K562 (cell line): ENCODE data around the gene PNPLA7. TPM values are rescaled to one million over a fixed set of nuclear protein-coding genes. Genes with fewer than 3 reads are reported as not detected.

Experiments
- BCOR ChIP-seq: fragments of 450-650 bp; IDR thresholded peaks from 2 replicates; pipeline ENCODE4 v1.6.1; 2016
- BHLHE40 ChIP-seq: IDR thresholded peaks from 2 replicates; pipeline ENCODE4 v1.6.1; 2011; ENCODE audit warnings: low read length, improper control_type of control experiment
- BRD9 ChIP-seq: fragments of 450-650 bp; IDR thresholded peaks from 2 replicates; pipeline ENCODE4 v1.6.1; 2018; ENCODE audit warnings: low read depth; ENCODE audit not compliant: partially characterized antibody
- CTBP1 ChIP-seq: fragments of 450-650 bp; IDR thresholded peaks from 2 replicates; pipeline ENCODE4 v1.6.1; 2016; ENCODE audit warnings: borderline replicate concordance
- E2F3 ChIP-seq: fragments of 250-450 bp; sonication (Bioruptor Pico); IDR thresholded peaks from 2 replicates; pipeline ENCODE4 v1.4.0; 2020; ENCODE audit warnings: mild to moderate bottlenecking
- ELF4 ChIP-seq: fragments of 450-650 bp; formaldehyde crosslinking; IDR thresholded peaks from 2 replicates; pipeline ENCODE4 v1.4.0; 2022; ENCODE audit warnings: missing genetic modification characterization
- EP300 ChIP-seq: IDR thresholded peaks from 2 replicates; pipeline ENCODE4 v1.6.1; 2012; ENCODE audit warnings: low read length, improper control_type of control experiment
- ERF ChIP-seq: fragments of 450-650 bp; formaldehyde crosslinking; IDR thresholded peaks from 2 replicates; pipeline ENCODE4 v1.4.0; 2020; ENCODE audit warnings: mild to moderate bottlenecking, mixed read lengths
- ESRRA ChIP-seq: fragments of 450-650 bp; IDR thresholded peaks from 2 replicates; pipeline ENCODE4 v1.6.1; 2014; ENCODE audit warnings: low read depth, mild to moderate bottlenecking, moderate library complexity, borderline replicate concordance
- HLTF ChIP-seq: fragments of 450-650 bp; IDR thresholded peaks from 2 replicates; pipeline ENCODE4 v1.6.1; 2016
- MYC ChIP-seq, 2 experiments: fragments of 250-450 bp in 1 of 2; sonication (Bioruptor Pico) in 1 of 2; IDR thresholded peaks; 2 replicates each; pipeline versions ENCODE4 v1.5.1 to v1.6.1; 2012 to 2021; ENCODE audit warnings: low read depth in 2 of 2, borderline replicate concordance in 1 of 2, improper control_type of control experiment in 1 of 2, low read length in 1 of 2, mild to moderate bottlenecking in 1 of 2, moderate library complexity in 1 of 2
- NRF1 ChIP-seq, 2 experiments: fragments of 450-650 bp; IDR thresholded peaks in 1 of 2; conservative IDR thresholded peaks in 1 of 2; 2 replicates each; pipeline ENCODE4 v1.6.1; 2014; ENCODE audit warnings: mild to moderate bottlenecking in 2 of 2
- SRSF7 ChIP-seq: fragments of 200-400 bp; formaldehyde crosslinking; optimal IDR thresholded peaks from 2 replicates; pipeline ENCODE3; 2017; ENCODE audit warnings: mild to moderate bottlenecking, low read depth, low read length
- TBP ChIP-seq: optimal IDR thresholded peaks from 2 replicates; pipeline ENCODE3; 2011; ENCODE audit warnings: low read depth, low read length, improper control_type of control experiment
- TGIF2 ChIP-seq: sonication (generic); formaldehyde crosslinking; IDR thresholded peaks from 2 replicates; pipeline ENCODE4 v1.8.1; 2022; ENCODE audit warnings: mild to moderate bottlenecking, missing genetic modification reagents, moderate library complexity
- ZNF395 ChIP-seq: fragments of 200-800 bp; sonication (Bioruptor generic); IDR thresholded peaks from 2 replicates; pipeline ENCODE4 v1.6.1; 2017; ENCODE audit warnings: missing genetic modification characterization, missing compliant biosample characterization
- ZSCAN29 ChIP-seq: fragments of 450-650 bp; IDR thresholded peaks from 2 replicates; pipeline ENCODE4 v1.6.1; 2017
- polyA plus RNA-seq, 8 experiments: library from polyadenylated mRNA; depleted of rRNA in 4 of 8; stranded (reverse) in 5 of 8; unstranded in 3 of 8; fragments of >200 nt; fragmentation: Nextera tagmentation in 2 of 8; fragmentation: Illumina TruSeq in 1 of 8; extraction: Ambion mirVana in 2 of 8; extraction: Trizol in 1 of 8; gene quantifications; 2 replicates each; pipeline versions ENCODE4 v1.2.1 to v1.2.3, GENCODE V29; 2011 to 2014; ENCODE audit warnings: inconsistent platforms in 1 of 8, missing spikeins in 1 of 8
- total RNA-seq, 7 experiments: library from RNA; depleted of rRNA in 6 of 7; stranded (reverse); fragments of >200 nt in 6 of 7; fragmentation: Illumina TruSeq in 2 of 7; extraction: Trizol in 2 of 7; gene quantifications; 2 replicates each; pipeline versions ENCODE4 v1.2.1 to v1.2.3, GENCODE V29; 2011 to 2021; ENCODE audit warnings: low replicate concordance in 1 of 7
- TF ChIP-seq, protein P1 (sequence below): sonication (generic); formaldehyde crosslinking; IDR thresholded peaks from 2 replicates; pipeline ENCODE4 v1.9.0; 2022; ENCODE audit warnings: mild to moderate bottlenecking, missing genetic modification reagents
- TF ChIP-seq, protein P2 (sequence below): IDR thresholded peaks from 3 replicates; pipeline ENCODE4 v1.6.1; 2011; ENCODE audit warnings: borderline replicate concordance, mild to moderate bottlenecking; ENCODE audit not compliant: insufficient read length, insufficient read depth
- TF ChIP-seq, protein P3 (sequence below): fragments of 450-650 bp; IDR thresholded peaks from 2 replicates; pipeline ENCODE4 v1.6.1; 2016
- TF ChIP-seq, protein P4 (sequence below): fragments of 450-650 bp; IDR thresholded peaks from 2 replicates; pipeline ENCODE4 v1.6.1; 2018; ENCODE audit not compliant: partially characterized antibody

The PNPLA7 gene
- total and polyA plus RNA-seq, 9 of the 15 experiments (the other 6 are each of a cell fraction or from before 2014, with no cell fraction given), result 0.01 to 0.85 (median 0.19) TPM; not detected in 1

GRCh38 chr9:137491735-137492432, 58.3 kb downstream of the PNPLA7 start (continued):
- TF ChIP-seq ZNF395 (CRISPR knock-in tag) (no peak), ELF4 (CRISPR knock-in tag) (peak; percentile 43; the same call in 1 of the 2 replicates), ZSCAN29 (no peak), EP300 (peak; percentile 3; the same call in 1 of the 2 replicates), BRD9 (peak; percentile 41), MYC (IDR thresholded peaks at IDR 0.05; ENCODE audit: low read depth, low read length) (no peak), MYC (CRISPR knock-in tag; IDR thresholded peaks at IDR 0.05; ENCODE audit: borderline replicate concordance, low read depth) (no peak), NRF1 (conservative IDR thresholded peaks at IDR 0.05 in 1 of 2, IDR thresholded peaks at IDR 0.05 in 1 of 2) (peak; percentile 37 to 46; a peak in 1 of 4 replicates), CTBP1 (0 out of 2 replicates have a peak, but pooled peaks have one; percentile 60), TBP (no peak), E2F3 (CRISPR knock-in tag) (no peak), ESRRA (0 out of 2 replicates have a peak, but pooled peaks have one; percentile 44), BHLHE40 (peak; percentile 66), BCOR (peak; percentile 64; the same call in 1 of the 2 replicates), HLTF (no peak), SRSF7 (no peak), TGIF2 (CRISPR knock-in tag) (no peak), ERF (CRISPR knock-in tag) (no peak)
- TF ChIP-seq, protein P1, sequence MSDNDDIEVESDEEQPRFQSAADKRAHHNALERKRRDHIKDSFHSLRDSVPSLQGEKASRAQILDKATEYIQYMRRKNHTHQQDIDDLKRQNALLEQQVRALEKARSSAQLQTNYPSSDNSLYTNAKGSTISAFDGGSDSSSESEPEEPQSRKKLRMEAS, result peak; percentile 43; the same call in 1 of the 2 replicates
- TF ChIP-seq, protein P2, sequence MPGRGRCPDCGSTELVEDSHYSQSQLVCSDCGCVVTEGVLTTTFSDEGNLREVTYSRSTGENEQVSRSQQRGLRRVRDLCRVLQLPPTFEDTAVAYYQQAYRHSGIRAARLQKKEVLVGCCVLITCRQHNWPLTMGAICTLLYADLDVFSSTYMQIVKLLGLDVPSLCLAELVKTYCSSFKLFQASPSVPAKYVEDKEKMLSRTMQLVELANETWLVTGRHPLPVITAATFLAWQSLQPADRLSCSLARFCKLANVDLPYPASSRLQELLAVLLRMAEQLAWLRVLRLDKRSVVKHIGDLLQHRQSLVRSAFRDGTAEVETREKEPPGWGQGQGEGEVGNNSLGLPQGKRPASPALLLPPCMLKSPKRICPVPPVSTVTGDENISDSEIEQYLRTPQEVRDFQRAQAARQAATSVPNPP, result no peak
- TF ChIP-seq, protein P3, sequence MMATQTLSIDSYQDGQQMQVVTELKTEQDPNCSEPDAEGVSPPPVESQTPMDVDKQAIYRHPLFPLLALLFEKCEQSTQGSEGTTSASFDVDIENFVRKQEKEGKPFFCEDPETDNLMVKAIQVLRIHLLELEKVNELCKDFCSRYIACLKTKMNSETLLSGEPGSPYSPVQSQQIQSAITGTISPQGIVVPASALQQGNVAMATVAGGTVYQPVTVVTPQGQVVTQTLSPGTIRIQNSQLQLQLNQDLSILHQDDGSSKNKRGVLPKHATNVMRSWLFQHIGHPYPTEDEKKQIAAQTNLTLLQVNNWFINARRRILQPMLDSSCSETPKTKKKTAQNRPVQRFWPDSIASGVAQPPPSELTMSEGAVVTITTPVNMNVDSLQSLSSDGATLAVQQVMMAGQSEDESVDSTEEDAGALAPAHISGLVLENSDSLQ, result peak; percentile 65
- TF ChIP-seq, protein P4, sequence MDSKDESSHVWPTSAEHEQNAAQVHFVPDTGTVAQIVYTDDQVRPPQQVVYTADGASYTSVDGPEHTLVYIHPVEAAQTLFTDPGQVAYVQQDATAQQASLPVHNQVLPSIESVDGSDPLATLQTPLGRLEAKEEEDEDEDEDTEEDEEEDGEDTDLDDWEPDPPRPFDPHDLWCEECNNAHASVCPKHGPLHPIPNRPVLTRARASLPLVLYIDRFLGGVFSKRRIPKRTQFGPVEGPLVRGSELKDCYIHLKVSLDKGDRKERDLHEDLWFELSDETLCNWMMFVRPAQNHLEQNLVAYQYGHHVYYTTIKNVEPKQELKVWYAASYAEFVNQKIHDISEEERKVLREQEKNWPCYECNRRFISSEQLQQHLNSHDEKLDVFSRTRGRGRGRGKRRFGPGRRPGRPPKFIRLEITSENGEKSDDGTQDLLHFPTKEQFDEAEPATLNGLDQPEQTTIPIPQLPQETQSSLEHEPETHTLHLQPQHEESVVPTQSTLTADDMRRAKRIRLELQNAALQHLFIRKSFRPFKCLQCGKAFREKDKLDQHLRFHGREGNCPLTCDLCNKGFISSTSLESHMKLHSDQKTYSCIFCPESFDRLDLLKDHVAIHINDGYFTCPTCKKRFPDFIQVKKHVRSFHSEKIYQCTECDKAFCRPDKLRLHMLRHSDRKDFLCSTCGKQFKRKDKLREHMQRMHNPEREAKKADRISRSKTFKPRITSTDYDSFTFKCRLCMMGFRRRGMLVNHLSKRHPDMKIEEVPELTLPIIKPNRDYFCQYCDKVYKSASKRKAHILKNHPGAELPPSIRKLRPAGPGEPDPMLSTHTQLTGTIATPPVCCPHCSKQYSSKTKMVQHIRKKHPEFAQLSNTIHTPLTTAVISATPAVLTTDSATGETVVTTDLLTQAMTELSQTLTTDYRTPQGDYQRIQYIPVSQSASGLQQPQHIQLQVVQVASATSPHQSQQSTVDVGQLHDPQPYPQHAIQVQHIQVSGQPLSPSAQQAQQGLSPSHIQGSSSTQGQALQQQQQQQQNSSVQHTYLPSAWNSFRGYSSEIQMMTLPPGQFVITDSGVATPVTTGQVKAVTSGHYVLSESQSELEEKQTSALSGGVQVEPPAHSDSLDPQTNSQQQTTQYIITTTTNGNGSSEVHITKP, result no peak
